Sigmoid colon (tissue), 4 donors: ENCODE measurements around the gene DHDDS.
"Not testable (repeated sequence)": the region's sequence is repeated elsewhere in the genome, so short reads cannot be mapped to it uniquely, and the experiment has no call there.

Experiments
- EP300 ChIP-seq, 4 donors: sonication (generic); formaldehyde crosslinking; IDR thresholded peaks; one replicate each; pipeline ENCODE4 v1.6.1; 2017; ENCODE audit warnings: antibody characterized with exemption in 4 of 4
- POLR2A ChIP-seq, 2 donors: fragments of 450-650 bp; IDR thresholded peaks; one replicate each; pipeline ENCODE4 v1.6.1; 2016; ENCODE audit warnings: antibody characterized with exemption in 2 of 2, mild to moderate bottlenecking in 2 of 2, moderate library complexity in 2 of 2
- POLR2AphosphoS5 ChIP-seq, 4 donors: sonication (generic); formaldehyde crosslinking; IDR thresholded peaks; one replicate each; pipeline ENCODE4 v1.6.1; 2017; ENCODE audit warnings: antibody characterized with exemption in 4 of 4
- TF ChIP-seq, protein P1 (sequence below), 4 experiments: fragments of 450-650 bp in 3 of 4; fragments of 200-600 bp in 1 of 4; IDR thresholded peaks; one replicate each; pipeline ENCODE4 v1.5.1; 2016 to 2019; ENCODE audit warnings: antibody characterized with exemption in 4 of 4, mild to moderate bottlenecking in 3 of 4, moderate library complexity in 2 of 4

- TF ChIP-seq POLR2A, POLR2AphosphoS5, EP300 (IDR thresholded peaks at IDR 0.05): not testable (repeated sequence)
- TF ChIP-seq, protein P1, sequence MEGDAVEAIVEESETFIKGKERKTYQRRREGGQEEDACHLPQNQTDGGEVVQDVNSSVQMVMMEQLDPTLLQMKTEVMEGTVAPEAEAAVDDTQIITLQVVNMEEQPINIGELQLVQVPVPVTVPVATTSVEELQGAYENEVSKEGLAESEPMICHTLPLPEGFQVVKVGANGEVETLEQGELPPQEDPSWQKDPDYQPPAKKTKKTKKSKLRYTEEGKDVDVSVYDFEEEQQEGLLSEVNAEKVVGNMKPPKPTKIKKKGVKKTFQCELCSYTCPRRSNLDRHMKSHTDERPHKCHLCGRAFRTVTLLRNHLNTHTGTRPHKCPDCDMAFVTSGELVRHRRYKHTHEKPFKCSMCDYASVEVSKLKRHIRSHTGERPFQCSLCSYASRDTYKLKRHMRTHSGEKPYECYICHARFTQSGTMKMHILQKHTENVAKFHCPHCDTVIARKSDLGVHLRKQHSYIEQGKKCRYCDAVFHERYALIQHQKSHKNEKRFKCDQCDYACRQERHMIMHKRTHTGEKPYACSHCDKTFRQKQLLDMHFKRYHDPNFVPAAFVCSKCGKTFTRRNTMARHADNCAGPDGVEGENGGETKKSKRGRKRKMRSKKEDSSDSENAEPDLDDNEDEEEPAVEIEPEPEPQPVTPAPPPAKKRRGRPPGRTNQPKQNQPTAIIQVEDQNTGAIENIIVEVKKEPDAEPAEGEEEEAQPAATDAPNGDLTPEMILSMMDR (IDR thresholded peaks at IDR 0.05) = not testable (repeated sequence)
Observed at GRCh38 chr1:26510711-26511110, 78.6 kb downstream of the DHDDS start.
